Measurements from ENCODE around the gene PAQR4. TPM values are rescaled to one million over a fixed set of nuclear protein-coding genes. Genes with fewer than 3 reads are reported as not detected.

Gene PAQR4
- total RNA-seq, 4 donors from 2014 or later = 4.7 to 19.2 (median 14.1) TPM

- Histone ChIP-seq H3K9me3 (no peaks in the 10 kb centered on the region), H3K27me3 (peaks cover 7% of the 10 kb centered on the region), H3K36me3 (no peaks in the 10 kb centered on the region), H3K27ac (no peak overlapping the region), H3K4me3 (no peak overlapping the region), H3K4me1 (peaks cover 16% of the 10 kb centered on the region)
- no peak for DNase-seq (ENCODE audit: low spot score in 2 of 2)
- TF ChIP-seq CTCF (IDR thresholded peaks at IDR 0.05) = no peak
- no peak for TF ChIP-seq POLR2A (IDR thresholded peaks at IDR 0.05)
- no peak for TF ChIP-seq EP300 (IDR thresholded peaks at IDR 0.05)
- TF ChIP-seq POLR2AphosphoS5 (IDR thresholded peaks at IDR 0.05) = no peak
- 85% methylated on average over 5 of the region's 15 CpGs for WGBS
Measured at GRCh38 chr16:2976673-2977072, 7.5 kb downstream of the PAQR4 start.

- H3K36me3 ChIP-seq = no peaks in the 10 kb centered on the region
- WGBS = 70% methylated on average over 5 of the region's 6 CpGs
- no peak for DNase-seq (ENCODE audit: low spot score in 2 of 2)
- no peak overlapping the region for H3K27ac ChIP-seq
- H3K4me3 ChIP-seq = no peak overlapping the region
- no peaks in the 10 kb centered on the region for H3K9me3 ChIP-seq
- H3K27me3 ChIP-seq = peaks cover 7% of the 10 kb centered on the region
- TF ChIP-seq POLR2AphosphoS5 (IDR thresholded peaks at IDR 0.05) = no peak
- no peak for TF ChIP-seq POLR2A (IDR thresholded peaks at IDR 0.05)
- TF ChIP-seq EP300 (IDR thresholded peaks at IDR 0.05) = no peak
- TF ChIP-seq CTCF (IDR thresholded peaks at IDR 0.05) = no peak
- peaks cover 16% of the 10 kb centered on the region for H3K4me1 ChIP-seq
Measured at GRCh38 chr16:2977440-2977839, 8.3 kb downstream of the PAQR4 start.

GRCh38 chr16:2979669-2980226 is 10.6 kb downstream of the PAQR4 start:
- Histone ChIP-seq H3K9me3 (no peaks in the 10 kb centered on the region), H3K27ac (no peak overlapping the region), H3K27me3 (peaks cover 7% of the 10 kb centered on the region), H3K4me1 (peaks cover 28% of the 10 kb centered on the region), H3K4me3 (peak overlapping the region; percentile 80), H3K36me3 (no peaks in the 10 kb centered on the region)
- WGBS = 1% methylated on average over 16 of the region's 43 CpGs
- DNase-seq (ENCODE audit: low spot score in 2 of 2) = no peak
- no peak for TF ChIP-seq EP300 (IDR thresholded peaks at IDR 0.05)
- TF ChIP-seq POLR2A (IDR thresholded peaks at IDR 0.05) = no peak
- TF ChIP-seq POLR2AphosphoS5 (IDR thresholded peaks at IDR 0.05) = no peak
- TF ChIP-seq CTCF (IDR thresholded peaks at IDR 0.05) = no peak

- Histone ChIP-seq H3K27ac (peak within 1 kb of the TSS; percentile 80), H3K27me3 (peaks cover 7% of the 10 kb centered on the region), H3K36me3 (no peaks in the 10 kb centered on the region), H3K4me1 (peaks cover 31% of the 10 kb centered on the region), H3K9me3 (no peaks in the 10 kb centered on the region), H3K4me3 (peak within 1 kb of the TSS; percentile 80)
- 39% methylated on average over 13 of the region's 91 CpGs for WGBS
- peak; percentile 90 to 93 for DNase-seq (ENCODE audit: low spot score in 2 of 2)
- TF ChIP-seq CTCF (IDR thresholded peaks at IDR 0.05) = no peak
- TF ChIP-seq POLR2AphosphoS5 (IDR thresholded peaks at IDR 0.05) = peak in 2 of 3 donors; percentile 36 to 58
- TF ChIP-seq EP300 (IDR thresholded peaks at IDR 0.05) = no peak
- peak in 1 of 2 donors; percentile 71 for TF ChIP-seq POLR2A (IDR thresholded peaks at IDR 0.05)
Measured at GRCh38 chr16:2980227-2981176, 11.4 kb downstream of the PAQR4 start, which contains the start of gene PKMYT1. Gene PKMYT1 (minus strand): TSS chr16:2980446. CDS start chr16:2979657, 789 bp downstream.
